HEK293T (cell line): ENCODE data around the gene BLOC1S2.

Experiments used
- BHLHE40 ChIP-seq: fragments of 450-650 bp; IDR thresholded peaks from 2 replicates; pipeline ENCODE4 v1.6.1; 2016; ENCODE audit warnings: mild to moderate bottlenecking, moderate library complexity, borderline replicate concordance
- ELF4 ChIP-seq: fragments of 450-650 bp; IDR thresholded peaks from 2 replicates; pipeline ENCODE4 v1.6.1; 2017; ENCODE audit warnings: antibody characterized with exemption
- SUZ12 ChIP-seq: fragments of 450-650 bp; IDR thresholded peaks from 2 replicates; pipeline ENCODE4 v1.6.1; 2016; ENCODE audit warnings: mild to moderate bottlenecking
- TF ChIP-seq, protein P1 (sequence below): fragments of 450-650 bp; IDR thresholded peaks from 2 replicates; pipeline ENCODE4 v1.6.1; 2016

DNA sequence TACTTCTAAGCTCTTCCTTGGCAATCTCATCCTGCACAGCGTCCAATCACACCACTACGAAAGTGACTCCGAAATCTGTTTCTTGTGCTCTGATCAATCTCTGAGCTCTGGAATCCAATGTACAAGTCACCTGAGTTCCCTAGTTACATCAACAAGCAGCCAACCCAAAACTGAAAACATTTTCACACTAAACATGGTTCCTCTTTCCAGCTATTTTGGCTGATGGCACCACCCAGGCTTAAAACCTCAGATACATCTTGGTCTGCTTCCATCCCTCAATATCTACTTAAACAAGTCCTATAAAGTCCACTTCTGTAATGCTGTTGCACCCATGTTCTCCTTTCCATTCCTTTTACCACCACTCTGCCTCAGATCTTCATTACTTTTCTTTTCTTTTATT lies 3.6 kb downstream of the BLOC1S2 start:
- TF ChIP-seq BHLHE40 (no peak), ELF4 (no peak), SUZ12 (no peak)
- TF ChIP-seq, protein P1, sequence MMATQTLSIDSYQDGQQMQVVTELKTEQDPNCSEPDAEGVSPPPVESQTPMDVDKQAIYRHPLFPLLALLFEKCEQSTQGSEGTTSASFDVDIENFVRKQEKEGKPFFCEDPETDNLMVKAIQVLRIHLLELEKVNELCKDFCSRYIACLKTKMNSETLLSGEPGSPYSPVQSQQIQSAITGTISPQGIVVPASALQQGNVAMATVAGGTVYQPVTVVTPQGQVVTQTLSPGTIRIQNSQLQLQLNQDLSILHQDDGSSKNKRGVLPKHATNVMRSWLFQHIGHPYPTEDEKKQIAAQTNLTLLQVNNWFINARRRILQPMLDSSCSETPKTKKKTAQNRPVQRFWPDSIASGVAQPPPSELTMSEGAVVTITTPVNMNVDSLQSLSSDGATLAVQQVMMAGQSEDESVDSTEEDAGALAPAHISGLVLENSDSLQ = no peak
